Measurements from ENCODE around the gene GRIP2.

The GRIP2 gene

GRCh38 chr3:14485981-14486380, 54.2 kb downstream of the GRIP2 start:
- DNase-seq = no peak
- Histone ChIP-seq H2AFZ (ENCODE audit: low read length) (no peak overlapping the region), H3K79me2 (ENCODE audit: low read length) (no peaks in the 10 kb centered on the region), H3K36me3 (replicated peaks; ENCODE audit: insufficient read depth, low read length) (no peaks in the 10 kb centered on the region), H3K9ac (ENCODE audit: low read length) (peak overlapping the region; percentile 8; the same call in 1 of the 2 replicates), H3K4me3 (ENCODE audit: low read length) (no peak overlapping the region), H3F3A (ENCODE audit: insufficient read depth, low read length) (no peaks in the 10 kb centered on the region), H3K27ac (ENCODE audit: low read length) (peak overlapping the region; percentile 65; the same call in 1 of the 2 replicates), H3K27me3 (replicated peaks; ENCODE audit: insufficient read depth, low read length) (no peaks in the 10 kb centered on the region), H3K4me1 (ENCODE audit: low read length) (peaks cover 16% of the 10 kb centered on the region), H3K9me3 (replicated peaks; ENCODE audit: insufficient read depth, low read length) (no peaks in the 10 kb centered on the region), H3K9me2 (replicated peaks; ENCODE audit: insufficient read depth, low read length) (no peaks in the 10 kb centered on the region), H3K4me2 (ENCODE audit: low read depth, low read length) (peak overlapping the region; percentile 53; the same call in 1 of the 2 replicates), H4K20me1 (ENCODE audit: insufficient read depth, low read length) (no peaks in the 10 kb centered on the region)
- TF ChIP-seq EZH2 (optimal IDR thresholded peaks at IDR 0.05; ENCODE audit: low read depth, low read length) (no peak), CTCF (IDR thresholded peaks at IDR 0.05; ENCODE audit: low read length) (no peak), EZH2phosphoT487 (IDR thresholded peaks at IDR 0.05; ENCODE audit: low read length) (no peak)

- H3K36me3 ChIP-seq (replicated peaks; ENCODE audit: insufficient read depth, low read length) = no peaks in the 10 kb centered on the region
- no peak overlapping the region for H3K4me3 ChIP-seq (ENCODE audit: low read length)
- H3K27me3 ChIP-seq (replicated peaks; ENCODE audit: insufficient read depth, low read length) = no peaks in the 10 kb centered on the region
- no peak overlapping the region for H3K4me2 ChIP-seq (ENCODE audit: low read depth, low read length)
- peaks cover 16% of the 10 kb centered on the region for H3K4me1 ChIP-seq (ENCODE audit: low read length)
- no peaks in the 10 kb centered on the region for H3K9me2 ChIP-seq (replicated peaks; ENCODE audit: insufficient read depth, low read length)
- TF ChIP-seq EZH2phosphoT487 (IDR thresholded peaks at IDR 0.05; ENCODE audit: low read length) = no peak
- H4K20me1 ChIP-seq (ENCODE audit: insufficient read depth, low read length) = no peaks in the 10 kb centered on the region
- no peak overlapping the region for H3K9ac ChIP-seq (ENCODE audit: low read length)
- H3K9me3 ChIP-seq (replicated peaks; ENCODE audit: insufficient read depth, low read length) = no peaks in the 10 kb centered on the region
- H3K79me2 ChIP-seq (ENCODE audit: low read length) = no peaks in the 10 kb centered on the region
- no peak for DNase-seq
- no peak overlapping the region for H2AFZ ChIP-seq (ENCODE audit: low read length)
- no peak overlapping the region for H3K27ac ChIP-seq (ENCODE audit: low read length)
- no peaks in the 10 kb centered on the region for H3F3A ChIP-seq (ENCODE audit: insufficient read depth, low read length)
These were observed 55.4 kb downstream of the GRIP2 start for GRCh38 chr3:14484741-14485140.

GRCh38 chr3:14483286-14483685, 56.9 kb downstream of the GRIP2 start:
- Histone ChIP-seq H3K9me2 (replicated peaks; ENCODE audit: insufficient read depth, low read length) (no peaks in the 10 kb centered on the region), H3K36me3 (replicated peaks; ENCODE audit: insufficient read depth, low read length) (no peaks in the 10 kb centered on the region), H3K4me3 (ENCODE audit: low read length) (no peak overlapping the region), H3K27ac (ENCODE audit: low read length) (no peak overlapping the region), H3K4me1 (ENCODE audit: low read length) (peaks cover 16% of the 10 kb centered on the region), H2AFZ (ENCODE audit: low read length) (no peak overlapping the region), H3F3A (ENCODE audit: insufficient read depth, low read length) (no peaks in the 10 kb centered on the region), H3K79me2 (ENCODE audit: low read length) (no peaks in the 10 kb centered on the region), H3K4me2 (ENCODE audit: low read depth, low read length) (no peak overlapping the region), H3K9me3 (replicated peaks; ENCODE audit: insufficient read depth, low read length) (no peaks in the 10 kb centered on the region), H3K27me3 (replicated peaks; ENCODE audit: insufficient read depth, low read length) (no peaks in the 10 kb centered on the region), H4K20me1 (ENCODE audit: insufficient read depth, low read length) (no peaks in the 10 kb centered on the region), H3K9ac (ENCODE audit: low read length) (no peak overlapping the region)
- TF ChIP-seq CTCF (IDR thresholded peaks at IDR 0.05; ENCODE audit: low read length) = no peak
- TF ChIP-seq EZH2phosphoT487 (IDR thresholded peaks at IDR 0.05; ENCODE audit: low read length) = no peak
- TF ChIP-seq EZH2 (optimal IDR thresholded peaks at IDR 0.05; ENCODE audit: low read depth, low read length) = no peak
- DNase-seq = no peak

- H3K9me3 ChIP-seq (replicated peaks; ENCODE audit: insufficient read depth, low read length) = no peaks in the 10 kb centered on the region
- H3K27ac ChIP-seq (ENCODE audit: low read length) = no peak overlapping the region
- H3K36me3 ChIP-seq (replicated peaks; ENCODE audit: insufficient read depth, low read length) = no peaks in the 10 kb centered on the region
- H3K27me3 ChIP-seq (replicated peaks; ENCODE audit: insufficient read depth, low read length) = no peaks in the 10 kb centered on the region
- no peaks in the 10 kb centered on the region for H4K20me1 ChIP-seq (ENCODE audit: insufficient read depth, low read length)
- no peaks in the 10 kb centered on the region for H3F3A ChIP-seq (ENCODE audit: insufficient read depth, low read length)
- peaks cover 16% of the 10 kb centered on the region for H3K4me1 ChIP-seq (ENCODE audit: low read length)
- no peak for DNase-seq
- no peak overlapping the region for H3K4me2 ChIP-seq (ENCODE audit: low read depth, low read length)
- no peak overlapping the region for H2AFZ ChIP-seq (ENCODE audit: low read length)
- no peaks in the 10 kb centered on the region for H3K79me2 ChIP-seq (ENCODE audit: low read length)
- H3K9ac ChIP-seq (ENCODE audit: low read length) = no peak overlapping the region
- no peak for TF ChIP-seq EZH2phosphoT487 (IDR thresholded peaks at IDR 0.05; ENCODE audit: low read length)
- TF ChIP-seq EZH2 (optimal IDR thresholded peaks at IDR 0.05; ENCODE audit: low read depth, low read length) = no peak
- TF ChIP-seq CTCF (IDR thresholded peaks at IDR 0.05; ENCODE audit: low read length) = no peak
- H3K9me2 ChIP-seq (replicated peaks; ENCODE audit: insufficient read depth, low read length) = no peaks in the 10 kb centered on the region
- no peak overlapping the region for H3K4me3 ChIP-seq (ENCODE audit: low read length)
These were observed 57.8 kb downstream of the GRIP2 start for GRCh38 chr3:14482271-14482721.
